Natural killer cell (primary cell): ENCODE measurements around the gene GNB1L. TPM values are rescaled to one million over a fixed set of nuclear protein-coding genes. Genes with fewer than 3 reads are reported as not detected.
"Not testable (repeated sequence)": the region's sequence is repeated elsewhere in the genome, so short reads cannot be mapped to it uniquely, and the experiment has no call there.

Source experiments
- ATAC-seq, 3 donors: fragments of 150-1000 bp in 2 of 3; fragments of 200-7000 bp in 1 of 3; cut with Tn5 transposase; 1 replicate in 1 of 3; 2 replicates in 2 of 3; pipeline ENCODE4 v1.10.0; 2021; ENCODE audit warnings: mild to moderate bottlenecking in 2 of 3, moderate library complexity in 2 of 3
- DNase-seq, 2 donors: peaks; one replicate each; pipeline versions ENCODE4 v3.0.0 to v3.0.0-alpha.2; 2013 to 2021; ENCODE audit warnings: mixed read lengths in 1 of 2
- H3K27ac ChIP-seq: one replicate; pipeline ENCODE4 v1.5.1; 2013; ENCODE audit warnings: mild to moderate bottlenecking, low read length
- H3K27me3 ChIP-seq: one replicate; pipeline ENCODE4 v1.6.1; 2013; ENCODE audit warnings: low read length; ENCODE audit not compliant: control insufficient read depth, insufficient read depth
- H3K36me3 ChIP-seq: one replicate; pipeline ENCODE4 v1.6.1; 2013; ENCODE audit warnings: low read length; ENCODE audit not compliant: control insufficient read depth, insufficient read depth
- H3K4me1 ChIP-seq: one replicate; pipeline ENCODE4 v1.6.1; 2013; ENCODE audit warnings: low read length; ENCODE audit not compliant: control insufficient read depth, insufficient read depth
- H3K4me3 ChIP-seq: one replicate; pipeline ENCODE4 v1.5.1; 2013; ENCODE audit warnings: low read length
- H3K9me3 ChIP-seq: one replicate; pipeline ENCODE4 v1.6.1; 2013; ENCODE audit warnings: low read length; ENCODE audit not compliant: control insufficient read depth, insufficient read depth
- H3K27ac Mint-ChIP-seq, 2 donors: one replicate each; pipeline ENCODE4 v1.8.0; 2022; ENCODE audit warnings: mild to moderate bottlenecking in 2 of 2, mixed read lengths in 2 of 2, moderate library complexity in 1 of 2
- H3K27me3 Mint-ChIP-seq, 2 donors: one replicate each; pipeline ENCODE4 v1.8.0; 2022; ENCODE audit warnings: low read depth in 2 of 2, mixed read lengths in 2 of 2
- H3K36me3 Mint-ChIP-seq: one replicate; pipeline ENCODE4 v1.8.0; 2022; ENCODE audit warnings: mixed read lengths
- H3K4me1 Mint-ChIP-seq, 2 donors: one replicate each; pipeline ENCODE4 v1.8.0; 2022; ENCODE audit warnings: mixed read lengths in 2 of 2
- H3K4me3 Mint-ChIP-seq: one replicate; pipeline ENCODE4 v1.8.0; 2022; ENCODE audit warnings: mild to moderate bottlenecking, moderate library complexity, mixed read lengths
- H3K9me3 Mint-ChIP-seq, 2 donors: one replicate each; pipeline ENCODE4 v1.8.0; 2022; ENCODE audit warnings: mixed read lengths in 2 of 2
- WGBS: methylation state at CpG from one replicate; pipeline ENCODE4 v1.1.7; 2013; ENCODE audit warnings: missing lambda C conversion rate; ENCODE audit not compliant: insufficient coverage; 5-methylcytosine and 5-hydroxymethylcytosine counted together
- intact Hi-C: fragments of 100-400 bp; cut with micrococcal nuclease; formaldehyde crosslinking; loops from one replicate; pipeline ENCODE4 v1.14.2; 2022
- total RNA-seq, 4 donors: library from RNA; stranded (reverse); fragments of 120-200 nt in 1 of 4; gene quantifications; one replicate each; pipeline versions ENCODE4 v1.2.3 to v1.2.4, GENCODE V29; 2013 to 2022
- TF ChIP-seq, protein P1 (sequence below): fragments of 200-600 bp; IDR thresholded peaks from one replicate; pipeline ENCODE4 v1.8.0; 2022; ENCODE audit warnings: antibody characterized with exemption

Gene GNB1L
- total RNA-seq, 3 donors from 2014 or later (not counting 1 experiment from before 2014, with no cell fraction given), result 5.1 to 5.3 (median 5.3) TPM

DNA sequence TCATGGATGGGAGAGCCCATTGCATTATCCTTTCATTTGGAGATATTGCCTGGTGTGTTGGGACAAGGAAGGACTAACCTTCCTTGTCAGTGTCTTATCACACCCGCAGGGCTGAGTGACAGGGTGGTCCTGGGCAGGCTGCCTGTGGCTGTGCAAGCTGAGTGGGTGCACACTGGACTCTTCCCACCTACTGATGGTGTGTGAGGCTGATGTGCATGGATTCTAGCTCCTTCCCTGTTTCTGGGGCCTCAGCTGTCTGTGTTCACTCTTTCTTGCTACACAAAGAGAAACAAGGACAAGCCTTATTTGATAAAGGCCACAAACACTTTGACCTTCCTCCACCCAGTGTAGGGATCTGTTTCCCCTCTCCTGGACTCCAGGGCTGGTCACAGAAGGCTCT, 72.1 kb downstream of the GNB1L start:
- Mint-ChIP-seq H3K27me3 (peaks cover 0 to 3% of the 10 kb centered on the region in 2 donors), H3K27ac (no peak overlapping the region), H3K9me3 (no peaks in the 10 kb centered on the region), H3K4me3 (no peak overlapping the region), H3K36me3 (no peaks in the 10 kb centered on the region), H3K4me1 (peaks cover 5 to 8% of the 10 kb centered on the region in 2 donors)
- Histone ChIP-seq H3K27me3 (no peaks in the 10 kb centered on the region), H3K27ac (no peak overlapping the region), H3K4me1 (no peaks in the 10 kb centered on the region), H3K4me3 (no peak overlapping the region), H3K9me3 (no peaks in the 10 kb centered on the region), H3K36me3 (no peaks in the 10 kb centered on the region)
- ATAC-seq (no peak), DNase-seq (no peak)
- 93% methylated on average over 1 of the region's 1 CpG for WGBS
- intact Hi-C loops, result no loop called here
- TF ChIP-seq, protein P1, sequence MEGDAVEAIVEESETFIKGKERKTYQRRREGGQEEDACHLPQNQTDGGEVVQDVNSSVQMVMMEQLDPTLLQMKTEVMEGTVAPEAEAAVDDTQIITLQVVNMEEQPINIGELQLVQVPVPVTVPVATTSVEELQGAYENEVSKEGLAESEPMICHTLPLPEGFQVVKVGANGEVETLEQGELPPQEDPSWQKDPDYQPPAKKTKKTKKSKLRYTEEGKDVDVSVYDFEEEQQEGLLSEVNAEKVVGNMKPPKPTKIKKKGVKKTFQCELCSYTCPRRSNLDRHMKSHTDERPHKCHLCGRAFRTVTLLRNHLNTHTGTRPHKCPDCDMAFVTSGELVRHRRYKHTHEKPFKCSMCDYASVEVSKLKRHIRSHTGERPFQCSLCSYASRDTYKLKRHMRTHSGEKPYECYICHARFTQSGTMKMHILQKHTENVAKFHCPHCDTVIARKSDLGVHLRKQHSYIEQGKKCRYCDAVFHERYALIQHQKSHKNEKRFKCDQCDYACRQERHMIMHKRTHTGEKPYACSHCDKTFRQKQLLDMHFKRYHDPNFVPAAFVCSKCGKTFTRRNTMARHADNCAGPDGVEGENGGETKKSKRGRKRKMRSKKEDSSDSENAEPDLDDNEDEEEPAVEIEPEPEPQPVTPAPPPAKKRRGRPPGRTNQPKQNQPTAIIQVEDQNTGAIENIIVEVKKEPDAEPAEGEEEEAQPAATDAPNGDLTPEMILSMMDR, result no peak

DNA sequence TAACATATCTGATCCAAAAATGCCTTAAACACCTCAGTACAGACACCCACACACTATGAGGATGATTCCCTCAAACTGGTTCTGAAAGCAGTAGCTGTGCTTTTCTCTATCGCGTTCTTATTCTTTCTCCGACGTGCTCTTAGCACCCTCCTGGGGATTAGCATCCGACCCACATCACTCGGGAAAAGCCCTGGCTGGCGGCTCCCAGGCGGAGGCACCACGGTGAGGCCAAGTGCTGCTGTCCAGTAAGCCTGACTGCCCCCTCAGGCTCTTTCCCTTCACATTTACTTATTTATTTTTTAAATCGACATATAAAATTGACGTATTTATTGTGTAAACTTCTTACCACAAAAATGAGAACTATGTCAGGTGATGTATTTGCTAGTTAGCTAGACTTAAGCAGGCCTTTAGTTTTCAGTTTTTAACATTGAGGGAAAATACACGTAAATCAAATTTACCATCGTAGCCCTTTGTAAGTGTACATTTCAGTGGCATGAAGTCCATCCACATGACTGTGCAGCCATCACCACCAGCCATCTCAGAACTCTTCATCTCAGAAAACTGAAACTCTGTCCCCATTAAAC, 74.9 kb downstream of the GNB1L start:
- intact Hi-C loops, result no loop called here
- WGBS, result 93% methylated on average over 13 of the region's 13 CpGs
- H3K4me1 Mint-ChIP-seq, result peaks cover 8 to 12% of the 10 kb centered on the region in 2 donors

DNA sequence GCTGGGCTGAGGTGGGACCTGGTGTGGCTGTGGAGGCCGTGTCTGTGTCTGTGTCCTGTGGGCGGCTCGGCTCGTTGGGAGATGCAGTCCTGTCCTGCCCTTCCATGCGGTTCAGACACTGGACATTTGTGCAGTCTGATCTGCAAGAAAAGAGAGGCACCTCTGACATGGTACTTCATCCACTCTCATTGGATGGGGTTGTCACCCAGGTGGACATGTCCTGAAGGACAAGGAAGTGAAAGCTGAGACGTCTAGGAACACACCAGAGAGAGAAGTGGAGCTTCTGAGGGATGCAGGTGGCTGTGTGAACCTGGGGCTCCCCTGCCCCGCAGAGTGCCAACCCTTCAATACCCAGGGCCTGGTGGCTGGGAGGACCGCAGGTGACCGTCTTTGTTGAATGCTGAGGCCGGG, 75.7 kb downstream of the GNB1L start:
- Mint-ChIP-seq H3K4me3 (no peak overlapping the region), H3K4me1 (peaks cover 8 to 12% of the 10 kb centered on the region in 2 donors), H3K27me3 (peaks cover 0 to 7% of the 10 kb centered on the region in 2 donors), H3K27ac (no peak overlapping the region), H3K36me3 (no peaks in the 10 kb centered on the region), H3K9me3 (no peaks in the 10 kb centered on the region)
- Histone ChIP-seq H3K27me3 (no peaks in the 10 kb centered on the region), H3K4me3 (no peak overlapping the region), H3K4me1 (peaks cover 5% of the 10 kb centered on the region), H3K36me3 (no peaks in the 10 kb centered on the region), H3K9me3 (no peaks in the 10 kb centered on the region), H3K27ac (no peak overlapping the region)
- ATAC-seq (no peak), DNase-seq (no peak)
- TF ChIP-seq, protein P1, result no peak
- WGBS, result 90% methylated on average over 10 of the region's 10 CpGs
- intact Hi-C loops, result no loop called here

More for the DNA sequence above, 74.9 kb downstream of the GNB1L start:
- DNase-seq (no peak), ATAC-seq (no peak)
- Mint-ChIP-seq H3K4me3 (no peak overlapping the region), H3K27ac (no peak overlapping the region), H3K9me3 (no peaks in the 10 kb centered on the region), H3K36me3 (no peaks in the 10 kb centered on the region), H3K27me3 (peaks cover 0 to 3% of the 10 kb centered on the region in 2 donors)
- no peaks in the 10 kb centered on the region for H3K9me3 ChIP-seq
- peaks cover 5% of the 10 kb centered on the region for H3K4me1 ChIP-seq
- TF ChIP-seq, protein P1, result no peak
- H3K36me3 ChIP-seq, result no peaks in the 10 kb centered on the region
- H3K27ac ChIP-seq, result no peak overlapping the region
- H3K27me3 ChIP-seq, result no peaks in the 10 kb centered on the region
- H3K4me3 ChIP-seq, result no peak overlapping the region

DNA sequence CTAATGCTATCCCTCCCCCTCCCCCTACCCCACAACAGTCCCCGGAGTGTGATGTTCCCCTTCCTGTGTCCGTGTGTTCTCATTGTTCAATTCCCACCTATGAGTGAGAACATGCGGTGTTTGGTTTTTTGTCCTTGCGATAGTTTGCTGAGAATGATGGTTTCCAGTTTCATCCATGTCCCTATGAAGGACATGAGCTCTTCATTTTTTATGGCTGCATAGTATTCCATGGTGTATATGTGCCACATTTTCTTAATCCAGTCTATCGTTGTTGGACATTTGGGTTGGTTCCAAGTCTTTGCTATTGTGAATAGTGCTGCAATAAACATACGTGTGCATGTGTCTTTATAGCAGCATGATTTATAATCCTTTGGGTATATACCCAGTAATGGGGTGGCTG, 77.5 kb downstream of the GNB1L start:
- H3K27me3 ChIP-seq, intact Hi-C loops, ATAC-seq, H3K4me3 Mint-ChIP-seq, H3K9me3 Mint-ChIP-seq, H3K9me3 ChIP-seq, H3K27me3 Mint-ChIP-seq, H3K27ac Mint-ChIP-seq, H3K4me3 ChIP-seq, DNase-seq, H3K36me3 ChIP-seq, H3K36me3 Mint-ChIP-seq, H3K27ac ChIP-seq: not testable (repeated sequence)
- WGBS, result 80% methylated on average over 2 of the region's 6 CpGs
- peaks cover 14 to 20% of the 10 kb centered on the region in 2 donors for H3K4me1 Mint-ChIP-seq
- peaks cover 16% of the 10 kb centered on the region for H3K4me1 ChIP-seq
